OCI-LY3 (cell line): ENCODE measurements around the gene FHIP1B.

Experiments
- H2AFZ ChIP-seq: fragments of 200-600, 300-600 bp; shearing (Covaris generic); 2 replicates; pipeline ENCODE4 v1.6.0; 2014; ENCODE audit warnings: antibody characterized with exemption, low read depth, low read length
- H3K27ac ChIP-seq: fragments of 200-600, 300-600 bp; sonication (generic); 2 replicates; pipeline ENCODE4 v1.5.1; 2014; ENCODE audit warnings: mild to moderate bottlenecking, low read length, moderate library complexity, mixed read lengths
- H3K27me3 ChIP-seq: fragments of 200-600, 300-600 bp; sonication (generic); 2 replicates; pipeline ENCODE4 v1.6.1; 2014; ENCODE audit warnings: low read depth, low read length, mixed read lengths
- H3K36me3 ChIP-seq: fragments of 200-600, 300-600 bp; sonication (generic); replicated peaks from 2 replicates; pipeline ENCODE3; 2014; ENCODE audit warnings: low read depth, low read length, mixed read lengths
- H3K4me1 ChIP-seq: fragments of 300-600, 200-600 bp; sonication (generic); 2 replicates; pipeline ENCODE4 v1.6.1; 2014; ENCODE audit warnings: low read length, mixed read lengths
- H3K4me2 ChIP-seq: fragments of 200-600, 300-600 bp; sonication (generic); 2 replicates; pipeline ENCODE4 v1.6.1; 2014; ENCODE audit warnings: low read length, mixed read lengths
- H3K4me3 ChIP-seq: fragments of 300-600, 200-600 bp; sonication (generic); 2 replicates; pipeline ENCODE4 v1.5.1; 2014; ENCODE audit warnings: antibody characterized with exemption, mild to moderate bottlenecking, low read length, moderate library complexity
- H3K79me2 ChIP-seq: fragments of 300-600, 200-600 bp; shearing (Covaris generic); 2 replicates; pipeline ENCODE4 v1.6.1; 2014; ENCODE audit warnings: mild to moderate bottlenecking, low read length, mixed read lengths
- H3K9ac ChIP-seq: fragments of 300-600, 200-600 bp; shearing (Covaris generic); 2 replicates; pipeline ENCODE4 v1.6.0; 2014; ENCODE audit warnings: mild to moderate bottlenecking, low read length, moderate library complexity
- H3K9me3 ChIP-seq: fragments of 200-600, 300-600 bp; shearing (Covaris generic); 2 replicates; pipeline ENCODE4 v1.6.1; 2014; ENCODE audit warnings: low read length, mixed read lengths; ENCODE audit not compliant: insufficient read depth
- H4K20me1 ChIP-seq: fragments of 200-600, 300-600 bp; sonication (generic); 2 replicates; pipeline ENCODE4 v1.6.1; 2016; ENCODE audit warnings: low read length, mixed read lengths; ENCODE audit not compliant: insufficient read depth
- EZH2phosphoT487 ChIP-seq: fragments of 200-600 bp; shearing (Covaris generic); IDR thresholded peaks from 2 replicates; pipeline ENCODE4 v1.6.1; 2018; ENCODE audit warnings: antibody characterized with exemption, mixed run types, low read depth
- TF ChIP-seq, protein P1 (sequence below): fragments of 200-600, 300-600 bp; sonication (generic); IDR thresholded peaks from 2 replicates; pipeline ENCODE4 v1.5.1; 2014; ENCODE audit warnings: antibody characterized with exemption, low read length, low read depth

The FHIP1B gene

DNA sequence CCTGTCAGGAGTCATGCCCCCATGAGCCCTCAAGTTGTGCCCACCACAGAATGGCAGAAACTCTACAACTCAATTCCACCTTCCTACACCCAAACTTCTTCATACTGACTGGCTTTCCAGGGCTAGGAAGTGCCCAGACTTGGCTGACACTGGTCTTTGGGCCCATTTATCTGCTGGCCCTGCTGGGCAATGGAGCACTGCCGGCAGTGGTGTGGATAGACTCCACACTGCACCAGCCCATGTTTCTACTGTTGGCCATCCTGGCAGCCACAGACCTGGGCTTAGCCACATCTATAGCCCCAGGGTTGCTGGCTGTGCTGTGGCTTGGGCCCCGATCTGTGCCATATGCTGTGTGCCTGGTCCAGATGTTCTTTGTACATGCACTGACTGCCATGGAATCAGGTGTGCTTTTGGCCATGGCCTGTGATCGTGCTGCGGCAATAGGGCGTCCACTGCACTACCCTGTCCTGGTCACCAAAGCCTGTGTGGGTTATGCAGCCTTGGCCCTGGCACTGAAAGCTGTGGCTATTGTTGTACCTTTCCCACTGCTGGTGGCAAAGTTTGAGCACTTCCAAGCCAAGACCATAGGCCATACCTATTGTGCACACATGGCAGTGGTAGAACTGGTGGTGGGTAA, 35.1 kb downstream of the FHIP1B start, which contains the start of gene OR52W1:
TSS of gene OR52W1 (plus strand) at position 51 of the 637 bp plus-strand sequence. CDS start at position 51, 0 bp downstream.
- Histone ChIP-seq H3K4me1 (peaks cover 6% of the 10 kb centered on the region), H3K4me3 (no peak within 1 kb of the TSS), H3K4me2 (no peak within 1 kb of the TSS), H4K20me1 (no peaks in the 10 kb centered on the region), H3K9ac (no peak within 1 kb of the TSS), H3K27ac (no peak within 1 kb of the TSS), H3K36me3 (no peaks in the 10 kb centered on the region), H3K9me3 (no peaks in the 10 kb centered on the region), H2AFZ (no peak within 1 kb of the TSS), H3K79me2 (no peaks in the 10 kb centered on the region), H3K27me3 (no peaks in the 10 kb centered on the region)
- TF ChIP-seq, protein P1, sequence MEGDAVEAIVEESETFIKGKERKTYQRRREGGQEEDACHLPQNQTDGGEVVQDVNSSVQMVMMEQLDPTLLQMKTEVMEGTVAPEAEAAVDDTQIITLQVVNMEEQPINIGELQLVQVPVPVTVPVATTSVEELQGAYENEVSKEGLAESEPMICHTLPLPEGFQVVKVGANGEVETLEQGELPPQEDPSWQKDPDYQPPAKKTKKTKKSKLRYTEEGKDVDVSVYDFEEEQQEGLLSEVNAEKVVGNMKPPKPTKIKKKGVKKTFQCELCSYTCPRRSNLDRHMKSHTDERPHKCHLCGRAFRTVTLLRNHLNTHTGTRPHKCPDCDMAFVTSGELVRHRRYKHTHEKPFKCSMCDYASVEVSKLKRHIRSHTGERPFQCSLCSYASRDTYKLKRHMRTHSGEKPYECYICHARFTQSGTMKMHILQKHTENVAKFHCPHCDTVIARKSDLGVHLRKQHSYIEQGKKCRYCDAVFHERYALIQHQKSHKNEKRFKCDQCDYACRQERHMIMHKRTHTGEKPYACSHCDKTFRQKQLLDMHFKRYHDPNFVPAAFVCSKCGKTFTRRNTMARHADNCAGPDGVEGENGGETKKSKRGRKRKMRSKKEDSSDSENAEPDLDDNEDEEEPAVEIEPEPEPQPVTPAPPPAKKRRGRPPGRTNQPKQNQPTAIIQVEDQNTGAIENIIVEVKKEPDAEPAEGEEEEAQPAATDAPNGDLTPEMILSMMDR, result no peak
- no peak for TF ChIP-seq EZH2phosphoT487

- H3K9me3 ChIP-seq, result no peaks in the 10 kb centered on the region
- no peak overlapping the region for H2AFZ ChIP-seq
- H3K4me1 ChIP-seq, result peaks cover 6% of the 10 kb centered on the region
- no peaks in the 10 kb centered on the region for H4K20me1 ChIP-seq
- H3K27me3 ChIP-seq, result no peaks in the 10 kb centered on the region
- no peaks in the 10 kb centered on the region for H3K79me2 ChIP-seq
- no peak overlapping the region for H3K9ac ChIP-seq
- no peak overlapping the region for H3K27ac ChIP-seq
- no peak for TF ChIP-seq EZH2phosphoT487
- H3K4me3 ChIP-seq, result no peak overlapping the region
- no peak overlapping the region for H3K4me2 ChIP-seq
- no peaks in the 10 kb centered on the region for H3K36me3 ChIP-seq
Measured at GRCh38 chr11:6197466-6198200, 36.8 kb downstream of the FHIP1B start.

DNA sequence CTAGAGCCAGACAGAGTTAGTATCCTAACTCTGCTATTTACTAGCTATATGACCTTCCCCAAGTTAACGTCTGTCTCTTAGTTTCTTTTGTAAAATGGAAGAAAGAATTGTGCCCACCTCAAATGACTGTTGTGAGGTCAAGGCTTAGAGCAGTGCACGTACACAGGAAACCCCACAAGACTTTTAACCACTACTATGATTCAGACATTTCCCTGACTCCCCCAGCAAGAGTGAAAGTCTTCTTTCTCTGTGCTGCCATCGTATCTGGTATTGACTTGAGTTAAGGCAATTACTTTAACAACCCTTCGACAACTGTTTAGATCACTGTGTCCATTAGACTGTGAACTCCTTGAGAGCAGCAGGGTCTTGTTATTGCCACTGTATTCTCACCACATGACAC, 38.0 kb downstream of the FHIP1B start:
- Histone ChIP-seq H3K79me2 (no peaks in the 10 kb centered on the region), H3K9ac (no peak overlapping the region), H4K20me1 (no peaks in the 10 kb centered on the region), H3K27me3 (peaks cover 9% of the 10 kb centered on the region), H3K4me1 (peaks cover 6% of the 10 kb centered on the region), H3K4me2 (no peak overlapping the region), H3K4me3 (no peak overlapping the region), H3K36me3 (no peaks in the 10 kb centered on the region), H3K9me3 (no peaks in the 10 kb centered on the region), H3K27ac (no peak overlapping the region), H2AFZ (no peak overlapping the region)
- TF ChIP-seq, protein P1, result no peak
- TF ChIP-seq EZH2phosphoT487, result no peak

GRCh38 chr11:6194065-6194581, 40.3 kb downstream of the FHIP1B start:
- Histone ChIP-seq H3K4me3 (no peak overlapping the region), H3K79me2 (no peaks in the 10 kb centered on the region), H3K27ac (no peak overlapping the region), H3K27me3 (peaks cover 9% of the 10 kb centered on the region), H2AFZ (no peak overlapping the region), H3K9ac (no peak overlapping the region), H3K4me2 (no peak overlapping the region), H3K9me3 (no peaks in the 10 kb centered on the region), H3K36me3 (no peaks in the 10 kb centered on the region), H4K20me1 (no peaks in the 10 kb centered on the region), H3K4me1 (no peaks in the 10 kb centered on the region)
- TF ChIP-seq, protein P1, result no peak
- no peak for TF ChIP-seq EZH2phosphoT487
